ENCODE results near the gene MCM8.

The MCM8 gene

DNA sequence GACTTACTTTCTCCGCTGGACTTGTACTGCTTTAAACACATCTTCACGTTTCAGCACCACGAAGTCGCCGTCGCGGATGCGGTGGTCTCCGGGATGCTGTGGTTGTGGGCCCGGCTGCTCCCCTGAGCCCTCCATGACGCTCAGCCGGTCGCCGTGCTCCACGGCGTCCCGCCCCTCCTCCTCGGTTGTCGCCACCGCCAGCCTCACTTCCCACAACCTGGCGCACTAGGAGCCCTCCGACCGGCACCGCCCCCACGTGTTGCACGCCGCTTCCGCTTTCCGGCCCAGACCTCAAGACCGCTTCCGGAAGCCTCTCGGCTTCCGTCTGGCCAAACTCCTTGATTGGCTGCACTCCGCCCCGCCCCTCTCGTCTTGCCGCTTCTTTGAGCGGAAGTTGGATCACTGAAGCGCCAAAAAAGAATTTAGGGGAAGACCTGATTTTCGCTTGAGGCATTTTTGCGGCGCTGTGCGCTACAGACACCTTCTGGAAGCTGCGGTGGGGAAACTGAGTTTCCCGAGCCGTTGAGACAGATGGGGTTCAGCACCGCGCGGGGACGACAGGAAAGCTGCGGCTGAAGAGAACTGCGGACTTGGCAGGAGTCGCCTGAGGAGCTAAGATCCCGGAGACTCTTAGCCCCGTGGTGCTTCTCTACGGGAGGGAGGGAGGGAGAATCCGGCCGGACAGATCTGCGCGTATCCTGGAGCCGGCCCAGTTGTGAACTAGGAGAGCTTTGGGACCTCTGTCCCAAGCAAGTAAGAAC is at the start of gene MCM8, which contains the start of gene TRMT6:
MCM8 (plus strand) TSS at position 382 of the 761 bp plus-strand sequence. CDS start 1,364 bp downstream, outside the sequence.
TRMT6 (minus strand) TSS at position 263 of the 761 bp plus-strand sequence; CDS start at position 135, 128 bp downstream.
- peak; percentile 97 for DNase-seq

GRCh38 chr20:5900908-5901307 is 49.5 kb upstream of the MCM8 start:
- no peak for DNase-seq

GRCh38 chr20:5908981-5909380 is 41.5 kb upstream of the MCM8 start:
- no peak for DNase-seq

DNA sequence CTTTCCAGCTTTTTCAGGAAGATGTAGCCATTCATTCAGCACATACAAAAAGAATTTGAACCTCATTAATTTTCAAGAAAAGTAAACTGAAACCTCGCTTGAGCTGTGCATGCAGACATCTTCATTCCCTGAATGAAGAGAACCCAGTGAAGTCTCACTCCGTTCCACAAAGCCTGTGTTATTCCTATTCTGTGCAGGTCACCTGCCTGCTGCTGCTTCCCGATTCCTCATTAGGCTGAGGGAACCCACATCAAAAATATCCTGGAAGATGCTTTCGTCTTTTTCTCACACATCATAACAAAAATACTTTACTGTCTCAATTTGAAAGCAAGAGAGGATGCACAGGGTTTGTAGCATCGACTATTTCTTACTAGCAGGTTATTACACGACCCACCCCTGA is 40.3 kb upstream of the MCM8 start:
- peak; percentile 7 for DNase-seq

DNA sequence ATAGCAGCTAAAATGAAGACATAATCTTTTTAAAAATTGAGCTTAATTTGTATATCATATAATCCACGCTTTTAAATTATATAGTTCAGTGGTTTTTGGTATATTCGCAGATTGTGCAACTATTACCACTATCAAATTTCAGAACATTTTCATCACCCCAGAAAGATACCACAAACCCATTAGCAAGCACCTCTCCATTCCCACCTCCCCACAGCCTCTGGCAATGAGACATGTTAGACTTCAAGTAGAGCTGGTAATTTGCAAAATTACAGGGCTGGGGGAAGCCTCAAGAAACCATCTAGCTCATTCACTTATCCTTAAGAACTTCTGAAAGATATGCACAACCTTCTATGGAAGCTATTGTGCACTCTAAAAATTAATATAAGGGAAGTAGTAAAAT is 37.3 kb upstream of the MCM8 start:
- no peak for DNase-seq

GRCh38 chr20:5914859-5915258 is 35.6 kb upstream of the MCM8 start:
- DNase-seq: no peak

DNA sequence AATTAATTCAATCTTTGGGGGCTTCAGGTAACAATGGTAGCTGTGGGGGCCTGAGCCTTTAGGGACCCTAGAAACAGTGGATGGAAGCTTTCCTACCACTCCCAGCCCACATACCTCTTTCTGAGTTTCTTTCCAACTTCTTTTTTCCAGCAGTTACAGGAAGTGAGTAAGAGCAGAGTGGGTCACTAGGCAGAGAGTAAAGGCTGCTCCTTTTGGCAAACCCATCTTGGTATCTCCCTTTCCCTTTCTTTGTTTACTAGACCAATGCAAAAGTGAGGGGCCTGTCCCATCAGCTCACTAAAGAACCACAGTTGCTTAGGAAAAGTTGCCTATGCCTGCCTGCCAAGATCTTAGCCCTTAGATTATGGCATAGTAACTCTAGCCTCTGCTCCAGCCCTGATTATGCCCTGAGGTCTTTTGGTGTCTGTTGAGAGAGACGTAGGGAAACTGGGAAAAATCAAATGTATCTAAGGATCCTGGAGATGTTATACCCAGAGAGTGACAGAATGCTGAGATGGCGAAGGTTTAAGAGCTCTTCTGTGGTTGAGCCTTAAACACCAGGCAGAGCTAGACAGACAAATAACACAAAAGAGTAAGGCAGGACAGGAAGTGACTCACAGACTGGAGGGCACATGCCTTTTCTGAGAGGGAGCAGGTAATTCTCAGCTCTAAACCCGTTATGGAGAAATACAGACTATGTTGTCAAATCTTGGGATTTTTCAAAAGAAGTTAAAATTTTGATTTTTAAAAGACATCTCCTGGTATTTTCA is 31.4 kb upstream of the MCM8 start:
- DNase-seq: no peak

DNA sequence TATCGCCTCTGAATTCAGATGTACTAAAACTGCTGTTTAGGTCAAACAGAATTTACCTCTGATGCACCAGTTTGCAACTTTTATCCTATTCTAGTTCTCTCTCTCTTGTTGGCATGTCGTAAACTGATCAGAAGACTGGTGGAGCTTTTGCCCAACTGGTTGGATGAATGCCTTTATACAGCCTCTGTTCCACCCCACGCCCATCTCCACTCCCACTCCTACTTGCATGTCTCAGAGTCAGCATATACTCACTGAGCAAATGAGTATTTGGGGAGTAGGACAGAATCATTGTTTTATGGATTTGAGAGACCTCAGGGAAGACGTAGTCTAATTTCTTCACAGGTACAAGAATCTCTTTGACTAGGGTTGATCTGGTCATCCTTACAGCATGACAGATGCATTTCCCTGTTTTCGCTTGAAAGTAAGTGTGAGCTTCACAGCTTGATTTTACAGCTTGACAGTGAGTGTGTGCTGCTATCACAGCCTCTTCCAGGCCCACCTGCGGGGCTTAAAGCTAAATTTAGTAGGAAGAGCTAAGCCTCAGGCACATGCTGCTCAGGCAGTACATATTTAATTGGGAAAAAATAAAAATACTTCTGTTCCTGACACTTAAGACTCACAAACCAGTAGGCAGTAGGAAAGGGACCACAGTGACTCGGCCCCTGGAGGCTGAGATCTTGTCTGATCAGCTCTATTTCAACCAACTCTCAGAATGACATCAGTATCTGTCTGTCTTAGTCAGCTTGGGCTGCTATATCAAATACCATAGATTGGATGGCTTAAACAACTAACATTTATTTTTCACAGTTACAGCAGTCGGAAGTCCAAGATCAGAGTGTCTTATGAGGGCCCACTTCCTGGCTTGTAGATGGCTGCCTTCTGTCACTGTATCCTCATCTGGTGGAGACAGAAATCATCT is 30.6 kb upstream of the MCM8 start:
- DNase-seq: no peak

GRCh38 chr20:5920581-5920980 is 29.9 kb upstream of the MCM8 start:
- no peak for DNase-seq

GRCh38 chr20:5923493-5923892 is 27.0 kb upstream of the MCM8 start:
- DNase-seq: no peak

- DNase-seq: no peak
Measured at GRCh38 chr20:5925551-5925950, 24.9 kb upstream of the MCM8 start.

GRCh38 chr20:5927749-5928462 is 22.5 kb upstream of the MCM8 start:
- DNase-seq: no peak

GRCh38 chr20:5928836-5929715 is 21.4 kb upstream of the MCM8 start:
- DNase-seq: no peak

GRCh38 chr20:5931411-5931810 is 19.0 kb upstream of the MCM8 start:
- no peak for DNase-seq

DNA sequence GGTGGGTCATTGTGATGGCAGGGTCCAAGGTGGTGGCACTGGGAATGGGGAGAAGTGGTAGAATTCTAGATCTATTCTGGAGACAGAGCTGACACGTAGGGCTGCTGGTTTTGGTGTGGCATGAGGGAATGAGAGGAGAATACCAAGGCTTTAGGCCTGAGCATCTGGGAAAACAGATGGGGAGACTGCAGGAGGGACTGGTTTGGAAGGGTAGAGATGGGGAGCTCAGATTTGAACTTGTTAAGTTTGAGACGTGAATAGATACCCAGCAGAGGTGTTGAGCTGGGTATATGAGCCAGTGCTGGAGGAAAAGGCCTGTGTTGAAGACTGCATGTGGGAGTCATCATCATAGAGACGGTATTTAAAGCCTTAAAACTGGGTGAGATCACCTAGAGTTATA is 17.7 kb upstream of the MCM8 start:
- DNase-seq: no peak

GRCh38 chr20:5933802-5934436 is 16.5 kb upstream of the MCM8 start:
- DNase-seq: peak; percentile 10

- DNase-seq: no peak
Measured at GRCh38 chr20:5935384-5935783, 15.1 kb upstream of the MCM8 start.

- no peak for DNase-seq
Measured at GRCh38 chr20:5936238-5936637, 14.2 kb upstream of the MCM8 start.

DNA sequence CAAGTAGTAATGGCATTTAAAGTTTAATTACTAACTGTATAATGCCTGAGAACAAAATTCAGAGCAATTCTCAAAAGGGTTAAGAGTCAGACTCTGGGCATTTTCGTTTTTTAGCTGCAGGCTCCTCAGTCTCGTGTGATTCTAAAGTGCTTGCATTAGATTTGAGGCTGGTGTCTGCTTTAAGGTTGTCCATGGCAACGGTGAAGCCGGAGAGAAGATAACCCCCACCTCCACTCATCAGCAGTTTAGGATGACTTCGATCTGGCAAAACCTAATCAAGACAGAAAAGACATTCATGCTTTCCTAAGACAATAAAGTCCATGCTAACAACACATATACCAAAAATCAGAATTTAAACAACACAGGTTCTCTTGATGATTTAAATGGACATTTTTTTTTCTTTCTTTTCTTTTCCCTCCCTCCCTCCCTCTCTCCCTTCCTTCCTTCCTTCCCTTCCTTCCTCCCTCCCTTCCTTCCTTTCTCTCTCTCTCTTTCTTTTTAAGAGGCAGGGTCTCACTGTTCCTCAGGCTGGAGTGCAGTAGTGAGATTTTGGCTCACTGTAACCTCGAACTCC is 11.9 kb upstream of the MCM8 start:
- no peak for DNase-seq

DNA sequence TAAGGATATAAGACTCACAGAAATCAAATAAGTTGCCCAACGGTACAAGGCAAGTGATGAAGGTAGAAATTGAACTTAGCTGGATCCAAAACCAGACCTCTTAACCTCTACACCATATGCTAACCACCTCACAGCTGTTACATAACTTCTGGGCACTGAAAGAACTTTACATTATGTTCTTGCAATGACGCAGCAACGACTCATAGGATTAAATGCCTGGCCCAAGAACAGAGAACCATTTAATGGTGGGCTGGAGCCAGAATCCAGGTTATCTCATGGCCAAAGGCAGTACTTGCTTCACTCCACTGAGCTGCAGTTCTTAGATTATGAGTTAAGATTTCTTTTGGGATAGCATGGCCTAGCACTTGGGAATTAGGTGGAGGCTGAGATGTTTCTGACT is 4.5 kb upstream of the MCM8 start:
- DNase-seq: no peak
